Stimulated activated CD8-positive, alpha-beta memory T cell treated with anti-CD3 and anti-CD28 coated beads, Interleukin-4, amount 100 ng/mL, for 24 hours (primary cell): Measurements from ENCODE around the gene ANKRD35.

Source experiments
- DNase-seq: peaks from one replicate; pipeline ENCODE4 v3.0.0-alpha.2; 2020; ENCODE audit warnings: low read depth

The ANKRD35 gene

GRCh38 chr1:145895471-145895870 is 9.8 kb upstream of the ANKRD35 start:
- DNase-seq: no peak

- DNase-seq: no peak
Measured at GRCh38 chr1:145893306-145894055, 7.8 kb upstream of the ANKRD35 start.

- DNase-seq: no peak
Measured at GRCh38 chr1:145892486-145893087, 6.9 kb upstream of the ANKRD35 start.

GRCh38 chr1:145891587-145892485 is 6.2 kb upstream of the ANKRD35 start:
- peak; percentile 19 for DNase-seq

GRCh38 chr1:145891143-145891542 is 5.5 kb upstream of the ANKRD35 start:
- no peak for DNase-seq

GRCh38 chr1:145889722-145890121 is 4.1 kb upstream of the ANKRD35 start:
- no peak for DNase-seq

- no peak for DNase-seq
Measured at GRCh38 chr1:145887631-145888030, 2.0 kb upstream of the ANKRD35 start.

GRCh38 chr1:145886816-145887215 is 1.1 kb upstream of the ANKRD35 start:
- no peak for DNase-seq

GRCh38 chr1:145886390-145886789 is 724 bp upstream of the ANKRD35 start:
- DNase-seq: no peak

- DNase-seq: no peak
Measured at GRCh38 chr1:145884675-145885074, 991 bp downstream of the ANKRD35 start.

GRCh38 chr1:145879775-145880174 is 5.9 kb downstream of the ANKRD35 start:
- DNase-seq: no peak

GRCh38 chr1:145878724-145879123 is 6.9 kb downstream of the ANKRD35 start:
- DNase-seq: no peak

GRCh38 chr1:145877923-145878486 is 7.7 kb downstream of the ANKRD35 start:
- no peak for DNase-seq

GRCh38 chr1:145874646-145875045 is 11.0 kb downstream of the ANKRD35 start:
- DNase-seq: no peak

- DNase-seq: peak; percentile 15
Measured at GRCh38 chr1:145871994-145872924, 13.4 kb downstream of the ANKRD35 start.

GRCh38 chr1:145868232-145868631 is 17.4 kb downstream of the ANKRD35 start:
- DNase-seq: no peak

GRCh38 chr1:145863282-145864018 is 22.2 kb downstream of the ANKRD35 start:
- DNase-seq: no peak

- peak; percentile 77 for DNase-seq
Measured at GRCh38 chr1:145859491-145860023, 26.1 kb downstream of the ANKRD35 start.

GRCh38 chr1:145858901-145859490 is 26.7 kb downstream of the ANKRD35 start, which contains the start of gene PIAS3:
TSS of gene PIAS3 (minus strand) at chr1:145859081. CDS start at chr1:145858990, 91 bp downstream.
- peak; percentile 83 for DNase-seq
